ENCODE measurements around the gene STXBP2. TPM values are rescaled to one million over a fixed set of nuclear protein-coding genes. Genes with fewer than 3 reads are reported as not detected.

The STXBP2 gene
- total RNA-seq, 1 experiment from 2014 or later: 92.5 TPM

DNA sequence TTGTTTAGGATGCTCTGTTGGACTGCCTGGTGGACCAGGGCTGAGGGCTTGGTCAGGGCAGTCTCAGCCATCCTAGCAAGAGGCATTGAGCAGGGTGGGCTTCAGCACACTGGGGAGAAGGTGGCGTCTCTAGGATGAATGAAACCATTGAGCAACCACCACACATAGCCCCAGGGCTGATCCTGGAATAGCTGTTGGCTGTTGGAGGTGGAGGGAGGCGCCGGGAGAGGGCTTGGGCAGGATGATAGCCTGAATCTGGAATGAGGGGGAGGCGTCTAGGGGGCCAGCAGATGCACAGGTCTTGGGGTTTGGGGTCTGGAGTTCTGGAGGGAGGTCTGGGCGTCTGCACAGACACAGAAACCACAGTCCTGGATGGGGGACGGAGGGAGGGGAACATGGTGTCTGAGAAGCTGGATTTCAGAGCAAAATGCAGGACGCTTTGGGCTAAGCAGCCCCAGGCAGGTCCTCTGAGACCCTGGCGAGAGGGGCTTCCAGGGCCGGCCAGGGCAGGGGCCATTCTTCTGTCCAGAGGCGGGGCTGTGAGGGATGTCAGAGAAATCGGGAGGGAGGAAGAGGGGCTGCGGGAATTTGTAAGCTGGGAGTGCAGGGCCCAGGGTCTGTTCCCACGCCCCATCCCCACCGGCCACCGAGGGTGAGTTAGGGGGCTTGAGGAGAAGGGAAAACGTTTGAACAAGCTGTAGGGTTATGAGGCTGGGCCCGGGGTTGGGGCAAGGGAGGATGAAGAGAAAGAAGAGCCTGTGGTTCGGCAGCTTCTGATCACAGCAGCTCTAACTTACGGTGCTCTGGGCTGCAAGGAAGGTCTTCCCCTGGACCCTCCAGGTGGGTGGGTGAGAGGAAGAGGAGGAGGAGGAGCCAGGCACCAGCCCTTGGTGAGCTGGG lies 48.9 kb downstream of the STXBP2 start:
- Histone ChIP-seq H2BK5ac (ENCODE audit: insufficient read length, low read length) (no peak overlapping the region), H3K4ac (ENCODE audit: low read depth, low read length) (no peak overlapping the region), H3K79me1 (ENCODE audit: insufficient read depth, low read depth, low read length, poor library complexity, severe bottlenecking) (no peaks in the 10 kb centered on the region), H2AK5ac (ENCODE audit: insufficient read length, low read length) (no peak overlapping the region), H3K4me1 (ENCODE audit: insufficient read depth, low read length) (no peaks in the 10 kb centered on the region), H3K4me2 (ENCODE audit: insufficient read depth, insufficient read length, low read length) (no peak overlapping the region), H2BK15ac (ENCODE audit: low read depth, low read length) (no peak overlapping the region), H3K23me2 (ENCODE audit: insufficient read length, low read depth, low read length, poor library complexity, severe bottlenecking) (peaks cover 7% of the 10 kb centered on the region), H4K91ac (ENCODE audit: insufficient read length, low read depth, low read length) (no peak overlapping the region), H4K20me1 (ENCODE audit: control insufficient read depth, insufficient read depth, insufficient read length) (peaks cover 2% of the 10 kb centered on the region), H2BK120ac (ENCODE audit: low read depth, low read length, poor library complexity, severe bottlenecking) (no peak overlapping the region), H3K18ac (ENCODE audit: insufficient read length, low read depth, low read length) (no peak overlapping the region), H3K27me3 (ENCODE audit: insufficient read depth, low read length) (no peaks in the 10 kb centered on the region), H3K9ac (ENCODE audit: extremely low read depth, insufficient read length, low read length) (no peak overlapping the region), H3K56ac (ENCODE audit: insufficient read length, low read depth, low read length) (no peak overlapping the region), H2BK12ac (ENCODE audit: insufficient read length, low read depth, low read length) (no peak overlapping the region), H3K27ac (ENCODE audit: insufficient read length, low read depth, low read length) (no peak overlapping the region), H4K5ac (ENCODE audit: insufficient read length, low read depth, low read length) (no peak overlapping the region), H3K14ac (ENCODE audit: insufficient read depth, low read length) (no peak overlapping the region), H3K23ac (ENCODE audit: insufficient read length, low read depth, low read length) (no peak overlapping the region), H2AFZ (ENCODE audit: low read length) (no peak overlapping the region), H3T11ph (ENCODE audit: low read length) (no peak overlapping the region), H4K8ac (replicated peaks; ENCODE audit: insufficient read length, low read depth, low read length) (no peak overlapping the region), H3K79me2 (ENCODE audit: insufficient read depth, low read length) (no peaks in the 10 kb centered on the region), H2BK20ac (ENCODE audit: low read depth, low read length, poor library complexity, severe bottlenecking) (no peak overlapping the region), H3K9me3 (ENCODE audit: control insufficient read depth, low read depth, low read length) (no peaks in the 10 kb centered on the region)
- Mint-ChIP-seq H3K27ac (peak overlapping the region; percentile 12 to 44 (median 35); a peak in 5 of 7 replicates), H3K4me1 (peaks cover 14 to 17% of the 10 kb centered on the region in 2 experiments), H3K27me3 (ENCODE audit: low read depth) (peaks cover 7% of the 10 kb centered on the region), H3K9me3 (no peaks in the 10 kb centered on the region), H3K36me3 (ENCODE audit: insufficient read depth in 1 of 3, low read depth in 3 of 3) (peaks cover 6 to 23% (median 16%) of the 10 kb centered on the region in 3 experiments), H3K4me3 (peak overlapping the region in 1 of 2 experiments; percentile 22; a peak in 1 of 5 replicates)
- no CpG with 5 or more reads among the region's 19 CpGs for WGBS (ENCODE audit: extremely low coverage, insufficient read length, low lambda C conversion rate)
- DNase-seq: no peak
- TF ChIP-seq CTCF (conservative IDR thresholded peaks at IDR 0.05): no peak
